OCI-LY1 (cell line): ENCODE measurements around the gene TTC27.

Source experiments
- CTCF ChIP-seq: fragments of 200-600 bp; sonication (generic), shearing (Covaris generic); IDR thresholded peaks from 2 replicates; pipeline ENCODE4 v1.5.1; 2017; ENCODE audit warnings: mild to moderate bottlenecking, antibody characterized with exemption, low read length, moderate library complexity, mixed read lengths
- EZH2 ChIP-seq: fragments of 200-600 bp; sonication (generic), shearing (Covaris generic); IDR thresholded peaks from 2 replicates; pipeline ENCODE4 v1.8.0; 2017; ENCODE audit warnings: borderline replicate concordance, mixed run types, mild to moderate bottlenecking, antibody characterized with exemption, low read length, moderate library complexity, mixed read lengths

GRCh38 chr2:32856891-32857290 lies 229.0 kb downstream of the TTC27 start:
- TF ChIP-seq CTCF, result no peak
- TF ChIP-seq EZH2, result no peak
